Erythroblast (primary cell): ENCODE measurements around the gene LSS.

Experiments
- GATA1 ChIP-seq: IDR thresholded peaks from 2 replicates; pipeline ENCODE4 v1.6.1; 2011; ENCODE audit warnings: low read depth, mild to moderate bottlenecking, control low read depth, low read length, moderate library complexity
- POLR2A ChIP-seq: IDR thresholded peaks from 2 replicates; pipeline ENCODE4 v1.6.1; 2011; ENCODE audit warnings: mild to moderate bottlenecking, low read length

DNA sequence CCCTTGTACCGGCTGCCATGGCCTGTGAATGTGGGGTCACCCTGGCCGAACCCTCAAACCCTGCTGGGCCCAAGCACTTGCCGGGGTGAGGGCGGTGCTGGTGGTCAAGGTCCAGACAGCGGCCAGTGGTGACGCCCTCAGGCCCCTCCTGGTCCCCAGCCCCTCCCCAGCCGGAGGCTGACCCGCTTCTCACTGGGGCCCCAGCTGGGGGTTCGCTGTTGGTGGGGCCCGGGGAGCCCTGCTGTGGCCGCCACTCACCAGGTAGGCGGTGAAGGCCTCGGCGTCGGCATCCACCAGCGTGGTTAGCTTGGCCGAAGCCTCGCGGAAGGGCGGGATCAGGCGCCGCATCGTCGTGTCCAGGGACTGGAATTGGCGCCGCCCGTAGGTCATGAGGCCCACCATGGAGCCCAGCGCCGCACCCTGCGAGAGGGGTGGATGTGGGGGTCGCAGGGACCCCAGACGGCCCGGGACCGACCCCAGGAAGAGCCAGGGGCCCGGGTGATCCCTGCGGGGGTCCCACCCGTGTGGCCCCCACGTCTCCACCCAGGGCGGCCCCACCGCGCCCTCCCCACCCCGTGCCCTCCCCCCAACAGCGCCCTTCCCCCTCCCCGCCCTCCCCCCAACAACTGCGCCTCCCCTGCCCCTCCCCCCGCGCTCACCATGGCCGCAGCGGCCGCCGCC lies 83.3 kb downstream of the LSS start:
- TF ChIP-seq POLR2A (no peak), GATA1 (no peak)
